HCT116 (cell line): ENCODE results near the gene HIPK3.

Experiments
- CTCF ChIP-seq, 3 experiments: fragments of 200-600 bp in 1 of 3; sonication (generic) in 1 of 3; IDR thresholded peaks in 2 of 3; conservative IDR thresholded peaks in 1 of 3; 2 replicates each; pipeline ENCODE4 v1.5.1; 2012 to 2017; ENCODE audit warnings: low read depth in 2 of 3, low read length in 2 of 3, antibody characterized with exemption in 1 of 3, borderline replicate concordance in 1 of 3, control low read depth in 1 of 3, mild to moderate bottlenecking in 1 of 3, mixed read lengths in 1 of 3, mixed run types in 1 of 3, moderate library complexity in 1 of 3; ENCODE audit not compliant: insufficient read depth in 1 of 3
- EGR1 ChIP-seq: IDR thresholded peaks from 2 replicates; pipeline ENCODE4 v1.6.1; 2012; ENCODE audit warnings: low read depth
- EZH2phosphoT487 ChIP-seq: fragments of 200-600 bp; IDR thresholded peaks from 2 replicates; pipeline ENCODE4 v1.6.1; 2018; ENCODE audit warnings: antibody characterized with exemption, borderline replicate concordance
- JUND ChIP-seq: IDR thresholded peaks from 2 replicates; pipeline ENCODE4 v1.6.1; 2012
- POLR2A ChIP-seq: IDR thresholded peaks from 2 replicates; pipeline ENCODE4 v1.7.0; 2011; ENCODE audit warnings: borderline replicate concordance; ENCODE audit not compliant: insufficient read depth, insufficient read length; ENCODE audit errors: extremely low read depth
- REST ChIP-seq: IDR thresholded peaks from 2 replicates; pipeline ENCODE4 v1.6.1; 2012; ENCODE audit warnings: low read depth
- SP1 ChIP-seq: IDR thresholded peaks from 2 replicates; pipeline ENCODE4 v1.6.1; 2012; ENCODE audit warnings: low read depth
- SRF ChIP-seq: IDR thresholded peaks from 2 replicates; pipeline ENCODE4 v1.6.1; 2012; ENCODE audit warnings: low read depth
- ZNF274 ChIP-seq: fragments of 200-500 bp; sonication (Bioruptor generic); IDR thresholded peaks from 2 replicates; pipeline ENCODE4 v1.6.1; 2014; ENCODE audit warnings: mild to moderate bottlenecking, low read depth, low read length, inconsistent platforms

GRCh38 chr11:33237039-33237597 lies 20.1 kb upstream of the HIPK3 start:
- TF ChIP-seq CTCF (IDR thresholded peaks at IDR 0.05 in 2 of 3, conservative IDR thresholded peaks at IDR 0.05 in 1 of 3; ENCODE audit: borderline replicate concordance in 1 of 3, insufficient read depth in 1 of 3, low read depth in 2 of 3, low read length in 2 of 3) (no peak), REST (no peak), JUND (no peak), SRF (no peak), EGR1 (no peak), POLR2A (no peak), ZNF274 (no peak), EZH2phosphoT487 (no peak), SP1 (no peak)
